Mesendoderm (in vitro differentiated cells): ENCODE data around the gene IFNA4.
"Not testable (repeated sequence)": the region's sequence is repeated elsewhere in the genome, so short reads cannot be mapped to it uniquely, and the experiment has no call there.

Experiments used
- DNase-seq: peaks from one replicate; pipeline ENCODE4 v3.0.0; 2013
- H2AK5ac ChIP-seq: 2 replicates; pipeline ENCODE4 v1.6.1; 2013; ENCODE audit warnings: low read length, inconsistent platforms
- H2BK120ac ChIP-seq: 2 replicates; pipeline ENCODE4 v1.6.1; 2013; ENCODE audit warnings: low read depth, mild to moderate bottlenecking, low read length, moderate library complexity, mixed read lengths
- H2BK15ac ChIP-seq: replicated peaks from 2 replicates; pipeline ENCODE4 v1.6.1; 2013; ENCODE audit warnings: low read depth, mild to moderate bottlenecking, moderate library complexity
- H2BK5ac ChIP-seq: 2 replicates; pipeline ENCODE4 v1.6.1; 2013; ENCODE audit warnings: low read length, inconsistent platforms
- H3K18ac ChIP-seq: 2 replicates; pipeline ENCODE4 v1.6.1; 2013; ENCODE audit warnings: mild to moderate bottlenecking, low read length, mixed read lengths
- H3K23ac ChIP-seq: one replicate; pipeline ENCODE4 v1.6.1; 2013; ENCODE audit warnings: low read length
- H3K27ac ChIP-seq: 2 replicates; pipeline ENCODE4 v1.5.1; 2013; ENCODE audit warnings: low read depth, mild to moderate bottlenecking, inconsistent platforms, low read length, moderate library complexity
- H3K27me3 ChIP-seq: 2 replicates; pipeline ENCODE4 v1.6.1; 2013; ENCODE audit warnings: low read length, control low read depth, mild to moderate bottlenecking, inconsistent platforms; ENCODE audit not compliant: insufficient read depth, poor library complexity
- H3K36me3 ChIP-seq: 2 replicates; pipeline ENCODE4 v1.6.1; 2013; ENCODE audit warnings: low read length, inconsistent platforms; ENCODE audit not compliant: control insufficient read depth, insufficient read depth
- H3K4ac ChIP-seq: one replicate; pipeline ENCODE4 v1.6.1; 2013; ENCODE audit warnings: low read depth, mild to moderate bottlenecking, low read length, moderate library complexity
- H3K4me1 ChIP-seq: 2 replicates; pipeline ENCODE4 v1.6.1; 2013; ENCODE audit warnings: low read depth, low read length, inconsistent platforms; ENCODE audit not compliant: control insufficient read depth
- H3K4me2 ChIP-seq: 2 replicates; pipeline ENCODE4 v1.6.1; 2013; ENCODE audit warnings: low read length
- H3K4me3 ChIP-seq: 2 replicates; pipeline ENCODE4 v1.5.1; 2013; ENCODE audit warnings: mild to moderate bottlenecking, low read length
- H3K56ac ChIP-seq: one replicate; pipeline ENCODE4 v1.6.1; 2013; ENCODE audit warnings: low read length
- H3K79me1 ChIP-seq: 2 replicates; pipeline ENCODE4 v1.6.1; 2013; ENCODE audit warnings: low read length, inconsistent platforms
- H3K79me2 ChIP-seq: 2 replicates; pipeline ENCODE4 v1.6.1; 2013; ENCODE audit warnings: mild to moderate bottlenecking, low read length; ENCODE audit not compliant: control insufficient read depth, insufficient read depth
- H3K9ac ChIP-seq: 2 replicates; pipeline ENCODE4 v1.6.1; 2013; ENCODE audit warnings: low read length, inconsistent platforms
- H4K5ac ChIP-seq: one replicate; pipeline ENCODE4 v1.6.1; 2013; ENCODE audit warnings: low read length
- H4K8ac ChIP-seq: one replicate; pipeline ENCODE4 v1.6.1; 2013; ENCODE audit warnings: low read depth, mild to moderate bottlenecking, control low read depth, low read length, moderate library complexity
- WGBS: extraction: QIAGEN DNeasy Blood & Tissue Kit; methylation state at CpG from one replicate; pipeline ENCODE4 v1.1.7; 2013; ENCODE audit warnings: low lambda C conversion rate, missing lambda C conversion rate; ENCODE audit not compliant: insufficient coverage; ENCODE audit errors: extremely low coverage; 5-methylcytosine and 5-hydroxymethylcytosine counted together

Gene IFNA4

GRCh38 chr9:21210311-21210710, 22.9 kb upstream of the IFNA4 start:
- Histone ChIP-seq H3K18ac (no peak overlapping the region), H3K79me1 (no peaks in the 10 kb centered on the region), H3K27ac (no peak overlapping the region), H3K4me2 (no peak overlapping the region), H2AK5ac (no peak overlapping the region), H2BK15ac (no peak overlapping the region), H3K9ac (no peak overlapping the region), H4K8ac (no peak overlapping the region), H4K5ac (no peak overlapping the region), H3K79me2 (no peaks in the 10 kb centered on the region), H3K27me3 (no peaks in the 10 kb centered on the region), H3K23ac (no peak overlapping the region), H3K4me1 (no peaks in the 10 kb centered on the region), H3K36me3 (no peaks in the 10 kb centered on the region), H3K56ac (no peak overlapping the region), H3K4ac (no peak overlapping the region), H2BK5ac (no peak overlapping the region), H2BK120ac (no peak overlapping the region), H3K4me3 (no peak overlapping the region)
- WGBS, result no CpG with 5 or more reads among the region's 7 CpGs
- no peak for DNase-seq

DNA sequence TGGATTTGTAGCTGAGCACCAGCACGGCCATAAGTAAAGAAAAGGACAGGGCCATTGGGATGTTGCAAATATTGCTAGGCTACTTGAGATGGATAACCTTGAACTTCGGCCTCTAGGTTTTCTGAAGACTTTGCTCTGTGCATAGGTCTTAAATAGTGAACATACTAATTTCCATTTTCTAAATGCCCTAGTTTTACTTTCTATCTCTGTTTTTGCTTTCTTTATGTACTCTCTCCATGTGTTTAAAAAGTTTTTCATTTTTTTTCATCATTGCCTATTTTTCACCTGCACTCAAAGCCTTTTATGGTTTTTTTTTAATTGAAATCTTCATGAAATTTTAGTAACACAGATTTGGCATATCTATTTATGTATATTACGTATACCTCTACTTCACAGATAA, 19.7 kb upstream of the IFNA4 start, which contains the start of gene IFNA10:
Gene IFNA10 (minus strand): TSS at position 101 of the 400 bp plus-strand sequence. CDS start 46 bp downstream, at position 55.
- not testable (repeated sequence) for H3K23ac ChIP-seq, H3K18ac ChIP-seq, H3K4me2 ChIP-seq, H3K4me1 ChIP-seq, H4K8ac ChIP-seq, H3K79me2 ChIP-seq, H3K56ac ChIP-seq, H4K5ac ChIP-seq, H3K4ac ChIP-seq, H3K36me3 ChIP-seq, H3K27ac ChIP-seq, H3K9ac ChIP-seq, H3K4me3 ChIP-seq, DNase-seq, H2BK5ac ChIP-seq, H2BK120ac ChIP-seq, H2AK5ac ChIP-seq, H3K79me1 ChIP-seq, H2BK15ac ChIP-seq, H3K27me3 ChIP-seq
- WGBS, result no CpG with 5 or more reads among the region's 3 CpGs

DNA sequence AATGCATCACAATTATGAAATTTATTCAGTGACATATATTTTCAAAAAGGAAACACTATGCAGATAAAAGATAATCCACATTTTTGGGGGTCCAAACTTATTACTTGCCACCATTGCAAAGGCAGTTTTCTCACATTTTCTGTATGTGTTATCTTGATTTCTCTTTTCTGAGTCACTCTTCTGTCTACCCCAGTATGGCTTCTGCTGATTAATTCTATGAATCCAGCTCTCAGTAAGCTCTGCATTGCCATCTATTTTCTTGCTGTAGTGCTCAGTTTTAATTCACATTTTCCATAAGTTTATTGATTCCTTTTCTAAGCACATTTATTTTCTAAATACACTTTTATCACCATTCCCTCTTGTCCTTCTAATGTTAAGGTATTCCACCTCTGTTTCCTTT, 17.8 kb upstream of the IFNA4 start:
- no peak overlapping the region for H2AK5ac ChIP-seq
- no peaks in the 10 kb centered on the region for H3K36me3 ChIP-seq
- no peak overlapping the region for H4K5ac ChIP-seq
- H2BK15ac ChIP-seq, result no peak overlapping the region
- H3K56ac ChIP-seq, result no peak overlapping the region
- no peak for DNase-seq
- no peak overlapping the region for H3K4me2 ChIP-seq
- no peak overlapping the region for H2BK5ac ChIP-seq
- H3K18ac ChIP-seq, result no peak overlapping the region
- no peaks in the 10 kb centered on the region for H3K4me1 ChIP-seq
- H2BK120ac ChIP-seq, result no peak overlapping the region
- H3K27me3 ChIP-seq, result no peaks in the 10 kb centered on the region
- H3K79me2 ChIP-seq, result no peaks in the 10 kb centered on the region
- no peak overlapping the region for H3K4me3 ChIP-seq
- no peak overlapping the region for H3K9ac ChIP-seq
- H4K8ac ChIP-seq, result no peak overlapping the region
- no peak overlapping the region for H3K27ac ChIP-seq
- H3K4ac ChIP-seq, result no peak overlapping the region
- H3K79me1 ChIP-seq, result no peaks in the 10 kb centered on the region
- no peak overlapping the region for H3K23ac ChIP-seq

- H3K4ac ChIP-seq, H3K4me3 ChIP-seq, H4K8ac ChIP-seq, H2AK5ac ChIP-seq, H3K18ac ChIP-seq, H4K5ac ChIP-seq, H3K79me1 ChIP-seq, H2BK120ac ChIP-seq, H3K4me2 ChIP-seq, H3K23ac ChIP-seq, H3K79me2 ChIP-seq, H3K9ac ChIP-seq, DNase-seq, H3K4me1 ChIP-seq, H2BK5ac ChIP-seq, H3K27me3 ChIP-seq, H2BK15ac ChIP-seq, H3K56ac ChIP-seq, H3K27ac ChIP-seq, H3K36me3 ChIP-seq: not testable (repeated sequence)
- WGBS, result no CpG with 5 or more reads among the region's 4 CpGs
Measured at GRCh38 chr9:21202105-21202504, 14.7 kb upstream of the IFNA4 start, which contains the start of gene IFNA7. Gene IFNA7, minus strand, starts transcription at chr9:21202205. Its CDS starts 40 bp downstream, at chr9:21202165.

DNA sequence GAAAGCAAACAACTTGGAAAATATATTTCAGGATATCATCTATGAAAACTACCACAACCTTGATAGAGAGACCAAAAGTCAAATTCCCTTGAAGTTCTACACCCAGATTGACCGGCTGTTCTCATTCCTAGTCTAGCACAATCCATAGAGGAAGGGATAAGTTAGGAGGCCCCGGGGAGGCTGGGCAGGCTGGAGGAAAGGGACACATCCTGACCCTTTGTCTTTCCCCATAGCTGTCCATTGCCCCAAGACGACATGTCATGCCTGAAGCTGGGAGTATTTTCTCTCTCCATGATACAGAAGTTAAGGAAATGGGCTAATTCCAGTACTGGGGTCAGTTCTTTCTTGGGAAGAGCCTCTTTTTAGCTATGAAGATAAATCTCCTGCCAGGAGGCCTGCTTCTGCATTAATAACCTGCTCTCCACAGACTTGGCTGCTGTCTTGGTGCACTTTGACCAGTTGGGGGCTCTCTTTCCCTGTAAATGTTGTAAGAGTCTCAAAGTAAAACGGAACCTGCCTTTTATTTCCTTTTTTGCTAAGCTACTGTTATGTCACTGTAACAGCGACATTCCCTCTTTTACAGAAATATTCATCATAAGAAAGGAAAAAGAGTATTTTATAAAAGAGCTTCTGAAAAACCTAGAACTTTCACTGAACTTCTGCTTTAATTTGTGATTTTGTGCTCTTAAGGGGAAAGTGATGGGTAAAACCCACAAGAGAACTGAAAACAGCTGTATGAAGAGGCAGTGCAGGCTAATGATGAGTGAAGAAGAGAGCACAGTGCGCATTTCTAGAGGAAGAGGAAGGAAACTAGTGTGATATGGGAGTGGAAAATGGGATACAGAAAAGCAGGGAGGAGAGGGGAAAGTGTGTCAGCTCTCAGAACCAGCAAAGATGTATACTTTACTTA, 7.7 kb upstream of the IFNA4 start:
- peak; percentile 18 for DNase-seq

More for the DNA sequence above, 7.7 kb upstream of the IFNA4 start:
- not testable (repeated sequence) for H3K27ac ChIP-seq, H3K79me1 ChIP-seq, H3K4me3 ChIP-seq, H3K4me2 ChIP-seq, H2BK15ac ChIP-seq, H3K23ac ChIP-seq, H3K36me3 ChIP-seq, H4K8ac ChIP-seq, H3K56ac ChIP-seq, H2AK5ac ChIP-seq, H2BK5ac ChIP-seq, H3K4me1 ChIP-seq, H3K79me2 ChIP-seq, H4K5ac ChIP-seq, H2BK120ac ChIP-seq, H3K27me3 ChIP-seq, H3K9ac ChIP-seq, H3K18ac ChIP-seq, H3K4ac ChIP-seq
- no CpG with 5 or more reads among the region's 6 CpGs for WGBS
